ENCODE data around the gene DNAI1. TPM values are rescaled to one million over a fixed set of nuclear protein-coding genes. Genes with fewer than 3 reads are reported as not detected.

DNAI1 gene
- total and polyA plus RNA-seq, 10 of the 15 experiments (the other 5 are each of a cell fraction or from before 2014, with no cell fraction given), result not detected

GRCh38 chr9:34484678-34485077 is 26.1 kb downstream of the DNAI1 start:
- no peaks in the 10 kb centered on the region for H4K20me1 ChIP-seq (ENCODE audit: control insufficient read depth, insufficient read depth)
- DNase-seq (ENCODE audit: low read depth, low spot score) (no peak), ATAC-seq (no peak), FAIRE-seq (no peak)
- H3K4me2 ChIP-seq (ENCODE audit: control insufficient read depth, insufficient read depth), result no peak overlapping the region
- no peak overlapping the region for H3K9ac ChIP-seq (ENCODE audit: control insufficient read depth, insufficient read depth, low read length)
- RAD21 ChIA-PET (ENCODE audit: unreplicated experiment), result interaction anchor here (1.5 kb wide), 1 partner anchor 81 kb away, joined by 4 read pairs; no protein-coding TSS in a partner anchor
- intact Hi-C loops (cut with micrococcal nuclease; ENCODE audit: unreplicated experiment), result no loop called here
- no peak overlapping the region for H2AFZ ChIP-seq (ENCODE audit: control insufficient read depth, low read depth, low read length)
- H3K4me3 ChIP-seq, result no peak overlapping the region
- no TSS peak for BruUV-seq (replicated peaks)
- no peaks in the 10 kb centered on the region for H3K4me1 ChIP-seq (ENCODE audit: control insufficient read depth, insufficient read depth, low read length)
- SMC1A ChIA-PET (ENCODE audit: uncharacterized antibody, unreplicated experiment), result no interaction called here
- H3K36me3 ChIP-seq (ENCODE audit: control insufficient read depth in 2 of 2, insufficient read depth in 2 of 2, low read length in 1 of 2), result no peaks in the 10 kb centered on the region
- POLR2A ChIA-PET, result no interaction called here
- H3K79me2 ChIP-seq (ENCODE audit: control insufficient read depth, insufficient read depth, low read length), result no peaks in the 10 kb centered on the region
- H3K27ac ChIP-seq (ENCODE audit: control insufficient read depth, insufficient read depth), result no peak overlapping the region
- no peaks in the 10 kb centered on the region; the same call in 2 of the 3 replicates for H3K9me3 ChIP-seq (replicated peaks; ENCODE audit: control insufficient read depth, insufficient read depth, low read length)
- in situ Hi-C loops (cut with MboI), result no loop called here
- peaks cover 2 to 4% of the 10 kb centered on the region in 2 experiments; a peak in 3 of 4 replicates for H3K27me3 ChIP-seq (replicated peaks in 1 of 2; ENCODE audit: control insufficient read depth in 2 of 2, insufficient read depth in 2 of 2, low read length in 1 of 2)
- no peak for TF ChIP-seq IRF3 (IDR thresholded peaks at IDR 0.05)
- TF ChIP-seq RUNX3 (IDR thresholded peaks at IDR 0.05; ENCODE audit: low read length), result no peak
- no peak for TF ChIP-seq CTCF (IDR thresholded peaks at IDR 0.05 in 2 of 3, conservative IDR thresholded peaks at IDR 0.05 in 1 of 3; ENCODE audit: control insufficient read depth in 2 of 3, extremely low read depth in 1 of 3, insufficient read depth in 1 of 3, low read depth in 3 of 3, low read length in 3 of 3)
- no peak for TF ChIP-seq EP300 (IDR thresholded peaks at IDR 0.05; ENCODE audit: borderline replicate concordance in 1 of 2, control insufficient read depth in 1 of 2, low read depth in 2 of 2, low read length in 2 of 2)
- TF ChIP-seq MEF2B (IDR thresholded peaks at IDR 0.05; ENCODE audit: partially characterized antibody, poor library complexity, severe bottlenecking), result no peak
- no peak for TF ChIP-seq HSF1 (IDR thresholded peaks at IDR 0.05; ENCODE audit: low read depth, low read length)
- TF ChIP-seq ZNF24 (IDR thresholded peaks at IDR 0.05), result no peak
- no peak for TF ChIP-seq IRF4 (IDR thresholded peaks at IDR 0.05; ENCODE audit: low read depth, low read length)
- TF ChIP-seq ZNF384 (IDR thresholded peaks at IDR 0.05; ENCODE audit: borderline replicate concordance, low read depth, low read length), result no peak
- TF ChIP-seq E2F8 (IDR thresholded peaks at IDR 0.05; ENCODE audit: low read depth, partially characterized antibody), result no peak
- no peak for TF ChIP-seq ESRRA (IDR thresholded peaks at IDR 0.05; ENCODE audit: low read length)
- no peak for TF ChIP-seq NRF1 (conservative IDR thresholded peaks at IDR 0.05; ENCODE audit: low read depth, low read length)
- CTCF ChIA-PET, result interaction anchor here (1.1 kb wide), 1 partner anchor 81 kb away, joined by 4 read pairs; no protein-coding TSS in a partner anchor

Measured in GM12878 (cell line).